LNCaP clone FGC (cell line): ENCODE results near the gene ACOT11.

ENCODE experiments used
- DNase-seq: peaks from one replicate; pipeline ENCODE4 v3.0.0-alpha.2; 2011; ENCODE audit warnings: low read depth
- H3K4me3 ChIP-seq: 2 replicates; pipeline ENCODE4 v1.5.1; 2011; ENCODE audit warnings: mild to moderate bottlenecking, low read depth, low read length, control low read depth
- CTCF ChIP-seq: IDR thresholded peaks from 2 replicates; pipeline ENCODE4 v1.5.1; 2012; ENCODE audit warnings: mild to moderate bottlenecking; ENCODE audit not compliant: control insufficient read depth, insufficient read depth; ENCODE audit errors: extremely low read depth

ACOT11 gene

DNA sequence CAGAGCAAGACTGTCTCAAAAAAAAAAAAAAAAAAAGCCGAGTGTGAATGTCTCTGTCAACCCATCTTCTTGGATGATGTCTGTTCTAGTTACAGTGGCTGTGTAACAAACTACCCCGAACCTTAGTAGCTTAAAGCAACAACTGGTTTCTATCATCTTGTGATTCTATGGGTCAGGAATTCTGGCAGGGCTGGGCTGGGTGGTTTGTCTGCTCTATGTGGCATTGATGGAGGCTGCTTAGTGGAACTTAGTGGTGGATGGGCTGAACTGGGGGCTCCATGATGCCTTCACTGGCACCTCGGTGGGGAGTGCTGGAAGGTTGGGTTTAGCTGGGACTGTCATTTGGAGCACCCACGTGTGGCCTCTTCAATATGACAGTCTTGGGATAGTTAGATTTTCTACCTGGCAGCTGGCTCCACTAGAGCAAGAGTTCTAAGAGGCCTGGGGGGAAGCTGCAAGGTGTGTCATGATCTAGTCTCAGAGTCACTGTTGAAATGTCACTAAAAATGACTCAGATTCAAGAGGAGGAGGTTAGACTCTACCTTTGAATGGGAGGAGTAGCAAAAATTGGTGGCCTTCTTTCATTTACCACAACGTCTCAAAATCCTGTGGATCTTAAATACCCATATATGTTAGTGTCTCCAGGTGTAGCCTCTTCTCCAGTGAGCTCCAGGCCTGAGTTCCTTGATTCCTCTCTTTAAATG lies 18.6 kb downstream of the ACOT11 start:
- TF ChIP-seq CTCF, result no peak
- no peak for DNase-seq
- no peak overlapping the region for H3K4me3 ChIP-seq

- no peak overlapping the region for H3K4me3 ChIP-seq
- TF ChIP-seq CTCF, result no peak
- DNase-seq, result no peak
Measured at GRCh38 chr1:54567961-54568360, 19.9 kb downstream of the ACOT11 start.

DNA sequence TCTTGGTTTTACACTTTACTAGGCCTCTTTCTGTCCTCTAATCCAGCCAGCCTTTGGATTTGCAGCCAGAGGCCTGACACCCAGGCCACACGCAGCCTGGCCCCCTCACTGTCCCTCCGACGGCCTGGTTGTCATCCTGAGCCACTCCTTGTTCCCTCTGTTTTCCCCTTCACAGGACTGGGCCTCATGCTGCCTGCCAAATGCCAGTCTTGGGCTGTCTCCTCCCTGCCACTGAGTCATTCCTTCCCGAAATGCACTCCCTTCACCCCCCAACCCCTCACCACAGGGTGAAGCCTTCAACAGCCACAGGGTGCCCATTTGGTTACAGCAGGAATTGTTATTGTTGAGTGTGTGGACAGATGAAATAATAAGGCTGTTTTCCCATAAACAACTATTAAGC lies 21.3 kb downstream of the ACOT11 start:
- TF ChIP-seq CTCF, result no peak
- no peak for DNase-seq

DNA sequence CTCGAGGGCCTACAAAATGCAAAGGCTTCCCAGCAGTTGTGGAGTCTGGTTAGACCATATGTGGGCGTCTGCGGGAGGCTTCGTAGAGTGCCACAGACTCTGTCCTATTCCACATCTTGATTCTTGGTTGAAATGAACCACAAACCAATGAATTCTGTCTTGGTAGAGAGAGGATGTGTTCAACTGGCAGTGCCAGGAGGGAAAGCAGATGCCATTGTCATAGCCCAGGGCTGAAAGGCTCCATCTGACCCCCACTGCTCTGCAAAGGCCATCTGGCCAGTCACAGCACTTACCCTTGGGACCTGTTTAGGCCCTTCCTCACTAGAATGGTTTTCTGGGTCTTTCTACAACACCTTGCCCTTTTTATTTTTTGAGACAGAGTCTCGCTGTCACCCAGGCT lies 22.1 kb downstream of the ACOT11 start:
- DNase-seq, result no peak
- no peak for TF ChIP-seq CTCF
- no peak overlapping the region for H3K4me3 ChIP-seq

More for the DNA sequence above, 21.3 kb downstream of the ACOT11 start:
- H3K4me3 ChIP-seq, result no peak overlapping the region

DNA sequence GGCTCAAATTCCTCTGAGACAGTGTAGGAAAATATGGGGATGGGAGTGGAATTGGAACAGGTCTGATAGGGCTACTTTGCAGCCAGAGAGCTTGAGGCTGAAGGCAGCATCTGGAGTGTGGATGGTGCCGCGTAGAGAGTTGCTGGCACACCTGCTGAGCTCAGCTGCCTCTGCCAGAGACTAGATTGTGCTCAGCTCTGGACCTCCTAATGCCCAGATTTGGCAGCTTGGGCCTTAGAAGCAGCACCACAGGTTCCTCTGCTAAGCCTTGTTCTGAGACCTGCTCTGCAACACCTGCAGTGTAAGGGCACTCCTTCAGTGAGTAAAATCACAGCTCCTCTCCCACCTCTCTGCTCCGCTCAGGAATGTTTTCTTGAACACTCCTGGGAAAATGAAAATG lies 23.3 kb downstream of the ACOT11 start:
- no peak overlapping the region for H3K4me3 ChIP-seq
- TF ChIP-seq CTCF, result no peak
- DNase-seq, result peak; percentile 32

GRCh38 chr1:54571803-54572541 lies 23.9 kb downstream of the ACOT11 start:
- no peak for TF ChIP-seq CTCF
- DNase-seq, result no peak
- no peak overlapping the region for H3K4me3 ChIP-seq
